Vagina (tissue), 2 donors: ENCODE measurements around the gene HUS1.

Experiments used
- POLR2A ChIP-seq, 2 donors: fragments of 450-650 bp; IDR thresholded peaks; one replicate each; pipeline ENCODE4 v1.6.1; 2017; ENCODE audit warnings: antibody characterized with exemption in 2 of 2, mild to moderate bottlenecking in 2 of 2, moderate library complexity in 2 of 2
- TF ChIP-seq, protein P1 (sequence below), 3 experiments: fragments of 450-650 bp in 2 of 3; fragments of 200-600 bp in 1 of 3; sonication (generic) in 1 of 3; IDR thresholded peaks; one replicate each; pipeline ENCODE4 v1.5.1; 2017 to 2019; ENCODE audit warnings: antibody characterized with exemption in 3 of 3, mild to moderate bottlenecking in 2 of 3, moderate library complexity in 2 of 3

DNA sequence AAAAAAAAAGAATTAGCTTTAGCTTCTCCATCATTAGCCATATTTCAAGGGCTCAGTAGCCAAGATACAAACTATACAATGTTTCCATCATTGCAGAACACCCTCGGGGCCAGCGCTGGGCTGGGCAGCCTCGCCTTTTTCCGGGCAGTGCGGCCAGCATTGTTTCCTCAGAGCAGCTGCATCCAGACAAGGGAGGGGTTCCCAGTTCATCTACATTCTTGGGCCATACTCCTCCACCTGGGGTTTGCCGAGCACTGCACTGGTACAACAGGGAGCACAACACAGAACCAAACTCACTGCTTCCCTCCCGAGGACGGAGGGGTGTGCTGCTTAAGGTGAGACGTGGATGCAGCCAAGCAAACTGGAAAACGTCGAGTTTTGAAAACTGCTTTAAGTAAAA lies 28.7 kb downstream of the HUS1 start:
- TF ChIP-seq, protein P1, sequence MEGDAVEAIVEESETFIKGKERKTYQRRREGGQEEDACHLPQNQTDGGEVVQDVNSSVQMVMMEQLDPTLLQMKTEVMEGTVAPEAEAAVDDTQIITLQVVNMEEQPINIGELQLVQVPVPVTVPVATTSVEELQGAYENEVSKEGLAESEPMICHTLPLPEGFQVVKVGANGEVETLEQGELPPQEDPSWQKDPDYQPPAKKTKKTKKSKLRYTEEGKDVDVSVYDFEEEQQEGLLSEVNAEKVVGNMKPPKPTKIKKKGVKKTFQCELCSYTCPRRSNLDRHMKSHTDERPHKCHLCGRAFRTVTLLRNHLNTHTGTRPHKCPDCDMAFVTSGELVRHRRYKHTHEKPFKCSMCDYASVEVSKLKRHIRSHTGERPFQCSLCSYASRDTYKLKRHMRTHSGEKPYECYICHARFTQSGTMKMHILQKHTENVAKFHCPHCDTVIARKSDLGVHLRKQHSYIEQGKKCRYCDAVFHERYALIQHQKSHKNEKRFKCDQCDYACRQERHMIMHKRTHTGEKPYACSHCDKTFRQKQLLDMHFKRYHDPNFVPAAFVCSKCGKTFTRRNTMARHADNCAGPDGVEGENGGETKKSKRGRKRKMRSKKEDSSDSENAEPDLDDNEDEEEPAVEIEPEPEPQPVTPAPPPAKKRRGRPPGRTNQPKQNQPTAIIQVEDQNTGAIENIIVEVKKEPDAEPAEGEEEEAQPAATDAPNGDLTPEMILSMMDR (IDR thresholded peaks at IDR 0.05) = no peak
- no peak for TF ChIP-seq POLR2A (IDR thresholded peaks at IDR 0.05)
